SKM-1 treated with dmso at 0.1 percent for 144 hours (cell line): ENCODE data around the gene MRPL17.

Experiments
- DNase-seq: peaks from one replicate; lab custom pipeline; 2025; ENCODE audit not compliant: unreplicated experiment; lab: John Stamatoyannopoulos, UW

Gene MRPL17

DNA sequence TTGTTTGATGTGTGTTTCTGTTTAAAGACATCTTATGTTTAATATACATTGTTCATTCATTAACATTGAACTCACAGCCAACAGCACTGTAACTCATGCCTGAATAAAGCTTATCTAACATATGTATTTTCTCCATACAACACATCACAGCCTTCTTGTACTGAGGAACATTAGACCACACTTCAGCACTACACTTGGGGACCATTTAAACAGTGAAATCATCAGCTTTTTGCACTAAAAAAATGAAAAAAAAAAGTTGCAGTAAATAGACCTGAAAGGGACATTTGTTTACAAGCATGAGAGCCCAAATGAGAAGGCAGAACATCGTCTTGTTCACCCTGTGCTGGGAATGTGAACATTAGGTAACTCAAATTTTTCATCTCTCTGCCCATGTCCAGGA, 48.6 kb downstream of the MRPL17 start:
- DNase-seq: no peak

DNA sequence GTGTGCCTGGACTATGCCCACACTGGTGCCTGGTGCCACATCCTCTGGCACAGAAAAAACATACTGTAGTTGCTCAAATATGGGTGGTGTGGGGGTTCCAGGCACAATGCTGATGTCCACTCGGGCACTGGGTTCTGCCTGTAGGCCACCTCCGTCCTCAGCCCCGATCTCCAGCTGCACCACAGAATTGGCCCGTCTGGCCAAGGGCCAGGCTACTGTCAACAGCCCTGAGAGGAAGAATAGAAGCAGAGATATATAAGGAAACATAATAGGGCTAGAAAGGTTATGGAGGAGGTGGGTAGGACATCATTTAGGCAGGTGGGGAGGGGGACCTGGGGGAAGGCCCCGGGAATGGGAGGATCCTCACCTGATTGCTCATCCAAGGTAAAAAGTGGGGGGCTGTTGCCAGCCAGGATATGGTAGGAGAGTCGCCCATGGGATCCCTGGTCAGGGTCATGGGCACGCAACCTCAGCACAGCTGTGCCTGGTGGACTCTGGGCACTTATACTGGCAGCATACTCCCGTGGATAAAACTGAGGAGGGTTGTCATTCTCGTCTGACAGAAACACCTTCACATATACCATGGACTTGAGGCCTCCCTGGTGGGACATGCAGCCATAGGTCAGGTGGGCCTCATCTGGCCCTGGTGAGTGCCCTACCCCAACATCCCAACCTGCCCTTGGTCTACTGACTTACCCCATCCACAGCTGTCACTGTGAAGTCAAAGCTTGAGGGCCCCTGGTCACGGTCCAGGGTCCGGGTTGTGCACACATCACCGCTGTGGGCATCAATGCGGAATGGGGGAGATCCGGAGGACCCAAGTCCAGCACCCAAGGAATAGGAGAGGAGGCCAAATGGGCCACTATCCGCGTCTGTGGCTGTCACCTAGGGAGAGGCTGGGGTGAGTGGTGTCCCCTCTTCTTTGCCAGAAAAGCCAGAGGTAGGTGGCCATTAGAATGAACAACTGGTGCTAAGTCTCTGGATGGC, 49.4 kb downstream of the MRPL17 start:
- no peak for DNase-seq

DNA sequence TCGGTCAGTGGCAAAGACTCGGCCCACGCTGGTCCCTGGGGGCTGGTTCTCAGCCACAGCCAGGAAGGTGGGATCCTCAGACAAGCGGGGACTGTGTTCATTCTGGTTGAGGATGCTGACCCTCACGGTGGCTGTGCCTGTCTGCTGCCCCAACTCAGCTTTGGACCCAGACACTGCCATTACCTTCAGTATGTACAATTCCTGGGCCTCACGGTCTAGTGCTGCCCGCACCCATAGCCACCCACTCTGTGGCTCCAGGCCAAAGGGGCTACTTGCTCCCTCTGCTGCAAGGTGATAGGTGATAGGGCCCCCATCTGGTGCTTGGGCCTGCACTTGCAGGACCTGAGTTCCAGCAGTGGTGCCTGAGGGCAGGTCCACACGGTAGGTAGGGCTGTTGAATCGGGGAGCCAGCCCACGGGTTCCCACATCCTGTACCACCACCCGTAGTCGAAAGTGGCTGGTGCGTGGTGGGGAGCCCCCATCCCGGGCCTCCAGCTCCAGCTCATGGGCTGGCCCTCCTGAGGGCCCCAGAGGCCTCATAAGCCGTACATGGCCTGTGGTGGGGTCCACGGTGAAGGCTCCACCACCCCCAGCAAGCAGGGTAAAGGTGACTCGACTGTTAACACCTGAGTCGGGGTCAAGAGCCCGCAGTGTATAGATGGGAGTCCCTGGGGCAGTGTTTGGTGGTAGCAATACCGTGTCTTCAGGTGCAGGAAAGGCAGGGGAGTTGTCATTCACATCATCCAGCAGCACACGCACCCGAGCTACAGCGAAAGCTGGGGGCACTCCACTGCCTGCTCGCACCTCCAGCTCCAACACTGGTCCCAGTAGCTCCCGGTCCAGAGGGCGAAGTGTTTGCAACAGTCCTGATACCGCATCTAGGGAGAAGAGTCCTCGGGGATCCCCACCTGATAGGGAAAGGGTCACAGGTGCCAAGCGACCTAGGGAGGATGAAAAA, 50.7 kb downstream of the MRPL17 start:
- DNase-seq: no peak

DNA sequence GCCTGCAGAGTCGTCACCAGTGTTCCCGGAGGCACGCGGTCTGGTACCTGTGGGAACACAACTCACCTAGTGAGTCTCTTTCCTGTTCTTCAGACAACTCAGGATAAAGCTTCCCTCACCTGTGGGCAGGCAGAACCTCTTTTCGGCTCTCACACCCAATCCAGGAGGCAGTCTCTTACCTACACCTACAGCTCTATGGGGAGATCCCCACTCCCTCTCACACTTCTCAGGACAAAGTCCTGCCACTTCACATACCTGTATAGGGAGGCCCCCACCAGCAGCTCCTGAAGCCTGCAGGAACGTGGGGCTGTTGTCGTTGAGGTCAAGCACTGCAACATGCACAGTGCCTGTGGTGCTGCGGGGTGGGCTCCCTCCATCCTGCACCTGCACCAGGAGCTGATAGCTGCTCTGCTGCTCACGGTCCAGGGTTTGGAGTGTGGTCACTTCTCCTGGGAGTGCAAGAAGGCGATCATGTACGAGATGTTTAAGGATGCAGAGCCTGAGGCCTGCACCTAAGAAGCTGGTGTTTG, 51.7 kb downstream of the MRPL17 start:
- no peak for DNase-seq

DNA sequence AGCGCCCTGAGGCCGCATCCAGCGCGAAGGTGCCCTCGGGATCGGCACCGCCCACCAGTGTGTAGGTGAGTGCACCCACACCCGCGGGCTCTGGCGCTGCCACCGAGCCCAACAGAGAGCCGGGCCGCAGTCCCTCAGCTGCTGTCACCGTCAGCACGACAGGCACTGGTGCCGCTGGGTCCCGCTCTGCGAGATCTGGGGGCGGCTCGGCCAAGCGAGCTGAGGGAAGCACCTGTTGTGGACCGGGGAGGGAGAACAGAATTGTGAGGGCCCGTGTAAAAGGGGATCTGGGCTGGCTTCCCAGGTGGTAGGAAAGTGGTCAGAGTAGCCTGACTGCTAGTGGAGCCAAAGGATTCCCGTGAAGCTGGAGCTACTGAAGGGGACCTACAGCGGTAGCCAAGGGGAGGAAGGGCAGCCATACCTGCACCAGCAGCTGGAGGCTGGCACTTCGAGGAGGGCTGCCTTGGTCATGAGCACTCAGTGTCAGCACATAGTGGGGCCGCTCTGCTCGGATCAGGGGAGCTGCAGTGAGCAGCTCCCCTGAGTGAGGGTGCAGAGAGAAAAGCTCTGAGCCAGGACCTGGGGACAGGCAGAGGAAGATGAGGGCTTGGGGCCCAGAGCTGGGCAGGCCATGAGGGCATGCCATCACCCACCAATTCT, 52.4 kb downstream of the MRPL17 start:
- DNase-seq: no peak
